ENCODE results near the gene TCF7. TPM values are rescaled to one million over a fixed set of nuclear protein-coding genes. Genes with fewer than 3 reads are reported as not detected.
A peak's percentile ranks its signal among the peaks of the same experiment; 100 is the strongest.
"Not testable (repeated sequence)": the region's sequence is repeated elsewhere in the genome, so short reads cannot be mapped to it uniquely, and the experiment has no call there.

The TCF7 gene
- total RNA-seq, 1 donor from 2014 or later = under 0.01 TPM

GRCh38 chr5:134151723-134152122 lies 37.2 kb downstream of the TCF7 start:
- no peak for DNase-seq (ENCODE audit: low read depth)
- no peak overlapping the region for H3K4me3 ChIP-seq (ENCODE audit: low read depth, low read length)
- TF ChIP-seq CTCF (IDR thresholded peaks at IDR 0.05; ENCODE audit: insufficient read depth, low read length, severe bottlenecking) = no peak
- no peak for FAIRE-seq
- H3K27me3 ChIP-seq (ENCODE audit: control insufficient read depth, insufficient read depth, low read length) = no peaks in the 10 kb centered on the region
- H3K36me3 ChIP-seq (ENCODE audit: control insufficient read depth, insufficient read depth, low read length) = peaks cover 8% of the 10 kb centered on the region

GRCh38 chr5:134152173-134152832 lies 37.8 kb downstream of the TCF7 start:
- H3K4me3 ChIP-seq (ENCODE audit: low read depth, low read length); H3K27me3 ChIP-seq (ENCODE audit: control insufficient read depth, insufficient read depth, low read length); FAIRE-seq; DNase-seq (ENCODE audit: low read depth); H3K36me3 ChIP-seq (ENCODE audit: control insufficient read depth, insufficient read depth, low read length): not testable (repeated sequence)

- FAIRE-seq (no peak), DNase-seq (ENCODE audit: low read depth) (no peak)
- TF ChIP-seq CTCF (IDR thresholded peaks at IDR 0.05; ENCODE audit: insufficient read depth, low read length, severe bottlenecking) = no peak
- Histone ChIP-seq H3K27me3 (ENCODE audit: control insufficient read depth, insufficient read depth, low read length) (no peaks in the 10 kb centered on the region), H3K4me3 (ENCODE audit: low read depth, low read length) (no peak overlapping the region), H3K36me3 (ENCODE audit: control insufficient read depth, insufficient read depth, low read length) (peaks cover 12% of the 10 kb centered on the region)
Observed at GRCh38 chr5:134153241-134153640, 38.8 kb downstream of the TCF7 start.

GRCh38 chr5:134153657-134154056 lies 39.2 kb downstream of the TCF7 start:
- Histone ChIP-seq H3K4me3 (ENCODE audit: low read depth, low read length) (no peak overlapping the region), H3K27me3 (ENCODE audit: control insufficient read depth, insufficient read depth, low read length) (no peaks in the 10 kb centered on the region), H3K36me3 (ENCODE audit: control insufficient read depth, insufficient read depth, low read length) (peaks cover 13% of the 10 kb centered on the region)
- FAIRE-seq = no peak
- TF ChIP-seq CTCF (IDR thresholded peaks at IDR 0.05; ENCODE audit: insufficient read depth, low read length, severe bottlenecking) = no peak
- peak; percentile 79 for DNase-seq (ENCODE audit: low read depth)

- TF ChIP-seq CTCF (IDR thresholded peaks at IDR 0.05; ENCODE audit: insufficient read depth, low read length, severe bottlenecking) = no peak
- Histone ChIP-seq H3K4me3 (ENCODE audit: low read depth, low read length) (no peak overlapping the region), H3K36me3 (ENCODE audit: control insufficient read depth, insufficient read depth, low read length) (peaks cover 16% of the 10 kb centered on the region), H3K27me3 (ENCODE audit: control insufficient read depth, insufficient read depth, low read length) (no peaks in the 10 kb centered on the region)
- DNase-seq (ENCODE audit: low read depth) (no peak), FAIRE-seq (no peak)
Observed at GRCh38 chr5:134161513-134162395, 47.3 kb downstream of the TCF7 start.

GRCh38 chr5:134162592-134162991 lies 48.1 kb downstream of the TCF7 start:
- TF ChIP-seq CTCF (IDR thresholded peaks at IDR 0.05; ENCODE audit: insufficient read depth, low read length, severe bottlenecking) = no peak

More at GRCh38 chr5:134162592-134162991, 48.1 kb downstream of the TCF7 start:
- Histone ChIP-seq H3K4me3 (ENCODE audit: low read depth, low read length) (no peak overlapping the region), H3K36me3 (ENCODE audit: control insufficient read depth, insufficient read depth, low read length) (peaks cover 16% of the 10 kb centered on the region), H3K27me3 (ENCODE audit: control insufficient read depth, insufficient read depth, low read length) (no peaks in the 10 kb centered on the region)
- DNase-seq (ENCODE audit: low read depth) = no peak
- no peak for FAIRE-seq

Data from bronchial epithelial cell (primary cell).